ENCODE data around the gene JAKMIP1. TPM values are rescaled to one million over a fixed set of nuclear protein-coding genes. Genes with fewer than 3 reads are reported as not detected.

Gene JAKMIP1
- 1.4 TPM for total RNA-seq

DNA sequence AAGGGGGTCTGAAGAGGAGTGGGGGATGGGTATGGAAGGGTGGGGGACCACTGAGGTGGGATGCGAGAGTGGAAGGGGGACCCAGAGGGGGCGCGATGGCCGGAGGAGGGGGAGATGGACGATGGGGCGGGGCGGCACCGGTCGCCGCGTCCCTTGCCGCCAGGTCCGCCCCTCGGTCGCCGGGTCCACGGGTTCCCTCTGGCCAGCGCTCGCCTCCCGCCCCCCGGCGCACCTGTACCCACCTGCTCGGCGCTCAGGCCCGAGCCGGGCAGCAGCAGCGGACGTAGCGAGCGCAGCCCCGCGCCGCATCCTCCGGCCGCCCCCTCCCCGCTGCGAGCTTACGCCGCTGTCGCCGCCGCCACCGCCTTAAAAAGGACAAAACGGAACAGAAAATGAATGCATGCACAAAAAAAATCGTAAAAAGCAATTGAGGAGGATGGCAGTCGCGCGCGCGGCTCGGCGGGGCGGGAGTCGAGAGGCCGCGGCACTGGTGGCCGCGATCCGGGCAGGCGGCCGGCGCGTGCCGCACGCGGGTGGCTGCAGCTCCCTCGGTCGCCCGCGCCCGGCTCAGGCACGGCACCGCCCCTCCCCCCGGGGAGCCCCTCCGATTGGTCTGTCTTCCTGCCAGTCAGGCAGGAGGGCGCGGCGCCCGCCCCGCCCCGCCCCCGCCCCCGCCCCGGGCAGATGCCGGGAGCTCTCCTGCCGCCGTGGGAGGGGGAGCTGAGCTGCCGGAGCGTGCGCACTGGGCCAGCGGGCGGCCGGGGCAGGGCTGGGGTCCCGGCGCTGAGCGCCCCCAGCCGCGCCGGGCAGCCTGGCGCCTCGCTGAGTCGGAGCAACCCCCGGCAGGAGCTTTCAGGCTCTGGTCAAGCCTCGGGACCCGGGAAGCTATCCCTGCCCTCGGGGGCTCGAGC, at the start of gene JAKMIP1:
Gene JAKMIP1, minus strand, starts transcription at position 539 of the 911 bp plus-strand sequence. CDS start 87,699 bp downstream, outside the sequence.
- peak within 1 kb of the TSS; percentile 32 for H3K4me3 ChIP-seq (ENCODE audit: low read length)
- peaks cover 3% of the 10 kb centered on the region for H3K4me1 ChIP-seq (ENCODE audit: insufficient read depth, low read length)
- peaks cover 15% of the 10 kb centered on the region for H3K27me3 ChIP-seq (ENCODE audit: insufficient read depth, low read length)
- no peaks in the 10 kb centered on the region for H3K9me3 ChIP-seq (ENCODE audit: low read depth, low read length)

- H3K9me3 ChIP-seq (ENCODE audit: low read depth, low read length) = no peaks in the 10 kb centered on the region
- H3K27me3 ChIP-seq (ENCODE audit: insufficient read depth, low read length) = peaks cover 27% of the 10 kb centered on the region
Observed at GRCh38 chr4:6248394-6248793, 48.0 kb upstream of the JAKMIP1 start.

GRCh38 chr4:6246170-6246634, 45.9 kb upstream of the JAKMIP1 start:
- H3K4me1 ChIP-seq (ENCODE audit: insufficient read depth, low read length) = no peaks in the 10 kb centered on the region
- H3K9me3 ChIP-seq (ENCODE audit: low read depth, low read length) = no peaks in the 10 kb centered on the region
- H3K4me3 ChIP-seq (ENCODE audit: low read length) = no peak overlapping the region
- peaks cover 27% of the 10 kb centered on the region for H3K27me3 ChIP-seq (ENCODE audit: insufficient read depth, low read length)

More at GRCh38 chr4:6248394-6248793, 48.0 kb upstream of the JAKMIP1 start:
- no peaks in the 10 kb centered on the region for H3K4me1 ChIP-seq (ENCODE audit: insufficient read depth, low read length)
- H3K4me3 ChIP-seq (ENCODE audit: low read length) = no peak overlapping the region

DNA sequence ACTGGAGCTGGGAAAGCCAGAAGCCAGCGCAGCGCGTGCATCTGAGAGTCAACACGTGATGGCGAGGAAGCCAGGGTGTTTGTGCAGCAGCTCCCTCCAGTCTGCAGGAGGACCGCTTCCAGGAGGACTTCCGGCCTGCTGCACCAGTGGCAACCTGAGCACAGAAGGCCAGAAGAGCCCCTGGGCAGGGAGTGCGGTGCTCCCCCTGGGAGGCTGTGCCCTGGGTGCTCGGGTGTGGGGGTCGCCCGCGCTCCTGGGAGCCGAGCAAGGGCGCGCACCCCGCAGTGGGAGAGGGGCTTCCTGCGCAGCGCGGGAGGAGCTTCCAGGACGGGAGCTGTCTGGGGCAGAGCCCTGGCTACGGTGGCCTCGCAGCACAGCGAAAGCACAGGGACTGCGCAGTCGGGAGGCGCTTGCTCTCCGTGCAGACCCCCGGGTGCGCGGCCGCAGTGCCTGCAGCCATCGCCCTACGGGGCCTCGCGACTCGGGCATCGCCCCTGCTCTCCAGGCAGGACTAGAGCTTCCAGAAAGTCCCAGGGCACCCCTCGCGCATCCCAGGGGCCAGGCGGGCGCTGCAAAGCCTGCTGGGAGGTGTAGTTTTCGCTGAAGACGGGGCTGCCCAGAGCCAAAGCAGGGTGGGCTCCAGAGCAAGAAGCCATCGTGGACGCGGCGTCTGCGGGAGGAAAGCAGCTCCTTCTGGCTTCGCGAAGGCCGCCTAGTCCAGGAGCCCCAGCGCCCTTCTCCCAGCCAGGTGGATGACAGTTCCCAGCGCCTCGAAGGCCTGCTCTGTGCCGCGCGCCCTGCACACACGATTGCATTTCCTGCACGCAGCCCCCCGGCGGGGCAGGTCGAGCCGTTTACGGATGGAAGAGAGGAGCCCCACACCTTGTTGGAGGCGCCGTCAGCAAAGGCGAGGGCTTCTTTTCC, 45.2 kb upstream of the JAKMIP1 start:
- H3K27me3 ChIP-seq (ENCODE audit: insufficient read depth, low read length) = peaks cover 27% of the 10 kb centered on the region
- no peak overlapping the region for H3K4me3 ChIP-seq (ENCODE audit: low read length)
- H3K4me1 ChIP-seq (ENCODE audit: insufficient read depth, low read length) = no peaks in the 10 kb centered on the region
- H3K9me3 ChIP-seq (ENCODE audit: low read depth, low read length) = no peaks in the 10 kb centered on the region

- H3K27me3 ChIP-seq (ENCODE audit: insufficient read depth, low read length) = peaks cover 19% of the 10 kb centered on the region
Observed at GRCh38 chr4:6242271-6243029, 42.1 kb upstream of the JAKMIP1 start.

DNA sequence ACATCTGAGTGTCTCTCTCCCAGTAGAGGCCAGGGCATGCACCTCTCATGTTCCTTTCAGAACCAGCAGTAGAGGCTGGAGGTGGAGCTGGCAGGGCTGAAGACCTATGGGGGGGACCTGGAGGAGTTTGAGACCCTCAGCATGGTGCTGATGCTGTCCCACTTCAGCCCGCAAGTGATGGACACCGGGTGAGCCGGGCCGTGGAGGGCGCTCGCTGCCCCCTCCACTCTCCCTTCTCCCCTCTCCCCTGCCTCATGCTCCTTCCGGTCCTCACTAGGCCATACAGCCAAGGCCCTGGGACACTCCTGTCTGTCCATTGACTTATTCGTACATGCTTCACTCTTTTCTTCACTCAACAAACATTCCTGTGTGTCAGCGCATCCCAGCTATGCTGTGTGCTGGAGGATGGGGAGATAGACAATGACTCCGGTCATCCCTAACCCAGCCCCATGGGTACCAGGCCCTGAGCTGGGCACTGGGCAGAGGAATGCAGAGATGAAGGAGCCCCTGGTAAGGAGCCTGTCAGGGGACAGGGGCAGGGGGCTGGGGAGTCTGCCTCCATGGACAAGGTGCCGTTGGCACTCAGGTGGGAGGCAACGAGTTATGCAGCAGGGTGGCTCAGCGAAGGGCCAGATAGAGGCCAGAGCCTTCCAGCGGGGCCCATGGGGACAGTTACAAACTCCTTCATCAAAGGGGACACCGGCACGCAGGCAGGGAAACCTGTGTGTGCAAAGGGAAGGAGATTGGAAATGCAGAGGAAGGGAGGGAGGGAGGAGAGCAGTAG, 40.9 kb upstream of the JAKMIP1 start:
- no peaks in the 10 kb centered on the region for H3K9me3 ChIP-seq (ENCODE audit: low read depth, low read length)
- H3K27me3 ChIP-seq (ENCODE audit: insufficient read depth, low read length) = peaks cover 13% of the 10 kb centered on the region
- no peaks in the 10 kb centered on the region for H3K4me1 ChIP-seq (ENCODE audit: insufficient read depth, low read length)
- H3K4me3 ChIP-seq (ENCODE audit: low read length) = no peak overlapping the region

More at GRCh38 chr4:6242271-6243029, 42.1 kb upstream of the JAKMIP1 start:
- no peaks in the 10 kb centered on the region for H3K4me1 ChIP-seq (ENCODE audit: insufficient read depth, low read length)
- H3K4me3 ChIP-seq (ENCODE audit: low read length) = no peak overlapping the region
- no peaks in the 10 kb centered on the region for H3K9me3 ChIP-seq (ENCODE audit: low read depth, low read length)

DNA sequence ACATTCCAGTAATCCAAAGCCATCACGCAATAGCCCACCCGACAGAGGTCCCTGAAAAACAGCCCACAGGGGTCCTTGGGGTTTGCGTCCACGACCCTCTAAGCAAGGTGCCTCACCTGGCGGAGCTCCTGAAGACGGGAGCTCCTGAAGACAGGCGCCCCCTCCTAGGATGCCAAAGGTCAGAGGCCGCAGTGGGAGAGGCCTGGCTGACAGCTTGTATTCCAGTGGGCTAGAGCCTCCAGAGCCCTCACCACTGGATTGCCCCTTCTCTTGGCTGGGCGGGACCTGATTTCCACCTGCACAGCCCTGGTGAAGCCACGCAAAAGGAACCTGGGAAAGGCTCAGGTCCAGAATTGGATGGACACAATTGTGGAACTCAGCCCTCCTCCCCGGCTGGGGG, 39.6 kb upstream of the JAKMIP1 start:
- no peaks in the 10 kb centered on the region for H3K9me3 ChIP-seq (ENCODE audit: low read depth, low read length)
- peaks cover 10% of the 10 kb centered on the region for H3K27me3 ChIP-seq (ENCODE audit: insufficient read depth, low read length)
- H3K4me3 ChIP-seq (ENCODE audit: low read length) = no peak overlapping the region
- no peaks in the 10 kb centered on the region for H3K4me1 ChIP-seq (ENCODE audit: insufficient read depth, low read length)

GRCh38 chr4:6239486-6239885, 39.1 kb upstream of the JAKMIP1 start:
- Histone ChIP-seq H3K4me3 (ENCODE audit: low read length) (no peak overlapping the region), H3K4me1 (ENCODE audit: insufficient read depth, low read length) (no peaks in the 10 kb centered on the region), H3K9me3 (ENCODE audit: low read depth, low read length) (no peaks in the 10 kb centered on the region), H3K27me3 (ENCODE audit: insufficient read depth, low read length) (peaks cover 6% of the 10 kb centered on the region)

GRCh38 chr4:6236816-6237390, 36.6 kb upstream of the JAKMIP1 start:
- Histone ChIP-seq H3K27me3 (ENCODE audit: insufficient read depth, low read length) (no peaks in the 10 kb centered on the region), H3K4me3 (ENCODE audit: low read length) (no peak overlapping the region), H3K9me3 (ENCODE audit: low read depth, low read length) (no peaks in the 10 kb centered on the region), H3K4me1 (ENCODE audit: insufficient read depth, low read length) (no peaks in the 10 kb centered on the region)

GRCh38 chr4:6235901-6236640, 35.7 kb upstream of the JAKMIP1 start:
- Histone ChIP-seq H3K4me3 (ENCODE audit: low read length) (no peak overlapping the region), H3K27me3 (ENCODE audit: insufficient read depth, low read length) (no peaks in the 10 kb centered on the region), H3K4me1 (ENCODE audit: insufficient read depth, low read length) (no peaks in the 10 kb centered on the region), H3K9me3 (ENCODE audit: low read depth, low read length) (no peaks in the 10 kb centered on the region)

GRCh38 chr4:6235012-6235411, 34.7 kb upstream of the JAKMIP1 start:
- H3K4me1 ChIP-seq (ENCODE audit: insufficient read depth, low read length) = no peaks in the 10 kb centered on the region
- H3K4me3 ChIP-seq (ENCODE audit: low read length) = no peak overlapping the region
- no peaks in the 10 kb centered on the region for H3K27me3 ChIP-seq (ENCODE audit: insufficient read depth, low read length)
- no peaks in the 10 kb centered on the region for H3K9me3 ChIP-seq (ENCODE audit: low read depth, low read length)

DNA sequence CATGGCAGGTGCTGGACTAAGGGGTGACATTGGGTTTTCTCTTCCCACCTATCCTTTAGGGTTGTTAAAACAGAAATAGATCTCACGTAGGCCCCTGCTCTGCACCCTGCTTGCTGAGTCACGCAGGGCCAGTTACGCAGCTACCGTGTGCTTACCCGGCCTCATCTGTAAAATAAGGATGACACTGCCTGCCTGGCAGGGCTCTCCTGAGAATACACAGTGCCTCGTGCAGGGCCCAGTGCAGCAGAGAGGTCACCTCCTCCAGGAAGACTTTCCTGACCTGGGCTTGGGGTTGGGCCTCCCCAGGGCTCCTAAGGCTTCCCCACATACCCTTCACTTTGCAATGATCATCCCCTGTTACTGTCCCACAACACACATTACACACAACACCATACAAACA, 33.6 kb upstream of the JAKMIP1 start:
- H3K9me3 ChIP-seq (ENCODE audit: low read depth, low read length) = no peaks in the 10 kb centered on the region
- no peaks in the 10 kb centered on the region for H3K4me1 ChIP-seq (ENCODE audit: insufficient read depth, low read length)
- no peaks in the 10 kb centered on the region for H3K27me3 ChIP-seq (ENCODE audit: insufficient read depth, low read length)
- H3K4me3 ChIP-seq (ENCODE audit: low read length) = no peak overlapping the region
